ENCODE results near the gene NTM.

- TF ChIP-seq CTCF (IDR thresholded peaks at IDR 0.05) = no peak
- TF ChIP-seq POLR2A (IDR thresholded peaks at IDR 0.05) = no peak
Observed at GRCh38 chr11:131375915-131376314, 5.5 kb downstream of the NTM start.

All from uterus (tissue), 2 donors.